T-cell (primary cell): ENCODE data around the gene PRTN3. TPM values are rescaled to one million over a fixed set of nuclear protein-coding genes. Genes with fewer than 3 reads are reported as not detected.
"Not testable (repeated sequence)": the region's sequence is repeated elsewhere in the genome, so short reads cannot be mapped to it uniquely, and the experiment has no call there.

Experiments used
- ATAC-seq, 4 experiments: fragments of 200-7000 bp in 3 of 4; fragments of 150-1000 bp in 1 of 4; cut with Tn5 transposase; replicated peaks in 1 of 4; 1 replicate in 3 of 4; 2 replicates in 1 of 4; pipeline ENCODE4 v1.10.0; 2021; ENCODE audit warnings: moderate library complexity in 3 of 4, mild to moderate bottlenecking in 2 of 4, moderate number of reproducible peaks in 1 of 4
- CTCF ChIA-PET, 2 donors: fragments of 300-600 bp; sonication (Branson Sonifier 250); formaldehyde crosslinking; loops; one replicate each; lab custom pipeline; 2022; ENCODE audit warnings: antibody characterized with exemption in 2 of 2; lab: Charles Lee
- POLR2A ChIA-PET, 2 donors: fragments of 300-600 bp; sonication (Branson Sonifier 250); formaldehyde crosslinking; loops; one replicate each; lab custom pipeline; 2022; ENCODE audit warnings: antibody characterized with exemption in 2 of 2; lab: Charles Lee
- DNase-seq, 35 experiments: peaks; one replicate each; pipeline versions ENCODE4 v3.0.0 to v3.0.0-alpha.2; 2013 to 2023
- H3K27ac ChIP-seq: one replicate; pipeline ENCODE4 v1.5.1; 2013; ENCODE audit warnings: low read length
- H3K27me3 ChIP-seq, 2 experiments: replicated peaks in 1 of 2; 1 replicate in 1 of 2; 2 replicates in 1 of 2; pipeline versions ENCODE4 v1.6.1 to v1.7.0; 2013; ENCODE audit warnings: low read length in 1 of 2, mixed read lengths in 1 of 2; ENCODE audit not compliant: control insufficient read depth in 2 of 2, insufficient read depth in 2 of 2; ENCODE audit errors: extremely low read depth in 1 of 2
- H3K36me3 ChIP-seq, 2 donors: 1 replicate in 1 of 2; 2 replicates in 1 of 2; pipeline versions ENCODE4 v1.6.1 to v1.7.0; 2013; ENCODE audit warnings: low read length in 1 of 2; ENCODE audit not compliant: control insufficient read depth in 2 of 2, insufficient read depth in 1 of 2; ENCODE audit errors: extremely low read depth in 1 of 2
- H3K4me1 ChIP-seq, 2 experiments: 1 replicate in 1 of 2; 2 replicates in 1 of 2; pipeline versions ENCODE4 v1.6.1 to v1.7.0; 2013; ENCODE audit warnings: low read length in 2 of 2, mixed read lengths in 1 of 2; ENCODE audit not compliant: insufficient read depth in 2 of 2, control insufficient read depth in 1 of 2; ENCODE audit errors: extremely low read depth in 1 of 2
- H3K4me3 ChIP-seq, 2 donors: 1 replicate in 1 of 2; 2 replicates in 1 of 2; pipeline versions ENCODE4 v1.5.1 to v1.7.0; 2013; ENCODE audit warnings: mild to moderate bottlenecking in 2 of 2, low read length in 1 of 2, moderate library complexity in 1 of 2; ENCODE audit not compliant: control insufficient read depth in 1 of 2; ENCODE audit errors: extremely low read depth in 1 of 2
- H3K9me3 ChIP-seq: 2 replicates; pipeline ENCODE4 v1.7.0; 2013
- H3K27ac Mint-ChIP-seq, 2 donors: one replicate each; pipeline ENCODE4 v1.8.0; 2020 to 2021; ENCODE audit warnings: mild to moderate bottlenecking in 2 of 2, mixed read lengths in 2 of 2
- H3K27me3 Mint-ChIP-seq, 2 donors: one replicate each; pipeline ENCODE4 v1.8.0; 2021 to 2022; ENCODE audit warnings: mixed read lengths in 2 of 2
- H3K36me3 Mint-ChIP-seq: one replicate; pipeline ENCODE4 v1.8.0; 2021; ENCODE audit warnings: mixed read lengths
- H3K4me1 Mint-ChIP-seq, 3 donors: one replicate each; pipeline ENCODE4 v1.8.0; 2020 to 2022; ENCODE audit warnings: mixed read lengths in 3 of 3, mild to moderate bottlenecking in 1 of 3
- H3K4me3 Mint-ChIP-seq, 3 donors: one replicate each; pipeline ENCODE4 v1.8.0; 2020 to 2022; ENCODE audit warnings: mild to moderate bottlenecking in 3 of 3, mixed read lengths in 3 of 3, moderate library complexity in 3 of 3
- H3K9me3 Mint-ChIP-seq, 3 donors: one replicate each; pipeline ENCODE4 v1.8.0; 2020 to 2022; ENCODE audit warnings: mixed read lengths in 3 of 3
- WGBS: methylation state at CpG from one replicate; pipeline ENCODE4 v1.1.5; 2013; ENCODE audit warnings: missing lambda C conversion rate; ENCODE audit not compliant: insufficient coverage; 5-methylcytosine and 5-hydroxymethylcytosine counted together
- total RNA-seq, 35 experiments: library from RNA in 6 of 35; stranded (reverse) in 6 of 35; fragments of 120-200 nt in 1 of 35; gene quantifications; one replicate each; pipeline versions ENCODE4 v1.2.1 to v1.2.4 and lab custom pipeline; 2013 to 2026

Gene PRTN3
- total RNA-seq, 5 donors from 2014 or later (not counting 1 experiment from before 2014, with no cell fraction given) = 0.50 TPM; not detected in 4

GRCh38 chr19:849195-849594 lies 8.4 kb downstream of the PRTN3 start:
- H3K4me3 ChIP-seq, H3K27ac Mint-ChIP-seq, POLR2A ChIA-PET, H3K4me3 Mint-ChIP-seq, H3K4me1 Mint-ChIP-seq, H3K36me3 Mint-ChIP-seq, H3K9me3 Mint-ChIP-seq, H3K27ac ChIP-seq, H3K4me1 ChIP-seq, DNase-seq, ATAC-seq, H3K9me3 ChIP-seq, H3K36me3 ChIP-seq: not testable (repeated sequence)
- WGBS = 83% methylated on average over 7 of the region's 8 CpGs
- H3K27me3 Mint-ChIP-seq = peaks cover 27 to 57% of the 10 kb centered on the region in 2 donors
- peaks cover 0 to 90% of the 10 kb centered on the region in 2 experiments for H3K27me3 ChIP-seq
- CTCF ChIA-PET = interaction anchor here in 1 of 2 donors (0.7 kb wide), 1 partner anchor 88 kb away, joined by 3 read pairs; no protein-coding TSS in a partner anchor

GRCh38 chr19:850221-850978 lies 9.6 kb downstream of the PRTN3 start:
- ChIA-PET POLR2A (no interaction called here), CTCF (no interaction called here)
- H3K4me3 Mint-ChIP-seq = no peak overlapping the region
- Histone ChIP-seq H3K27me3 (peaks cover 0 to 88% of the 10 kb centered on the region in 2 experiments), H3K36me3 (no peaks in the 10 kb centered on the region), H3K9me3 (no peaks in the 10 kb centered on the region), H3K4me1 (peaks cover 0 to 3% of the 10 kb centered on the region in 2 experiments), H3K27ac (no peak overlapping the region), H3K4me3 (no peak overlapping the region)
- H3K36me3 Mint-ChIP-seq = no peaks in the 10 kb centered on the region
- ATAC-seq = no peak
- WGBS = 33% methylated on average over 21 of the region's 28 CpGs
- no peak for DNase-seq
- H3K27ac Mint-ChIP-seq = no peak overlapping the region
- H3K27me3 Mint-ChIP-seq = peaks cover 19 to 49% of the 10 kb centered on the region in 2 donors
- H3K4me1 Mint-ChIP-seq = no peaks in the 10 kb centered on the region
- no peaks in the 10 kb centered on the region for H3K9me3 Mint-ChIP-seq

GRCh38 chr19:850979-851335 lies 10.2 kb downstream of the PRTN3 start:
- no peak overlapping the region for H3K4me3 Mint-ChIP-seq
- H3K27ac Mint-ChIP-seq = no peak overlapping the region
- peaks cover 0 to 3% of the 10 kb centered on the region in 2 experiments for H3K4me1 ChIP-seq
- no peak overlapping the region for H3K4me3 ChIP-seq
- 54% methylated on average over 13 of the region's 13 CpGs for WGBS
- ATAC-seq = no peak
- no peaks in the 10 kb centered on the region for H3K9me3 Mint-ChIP-seq
- H3K36me3 ChIP-seq = no peaks in the 10 kb centered on the region
- H3K4me1 Mint-ChIP-seq = no peaks in the 10 kb centered on the region
- H3K9me3 ChIP-seq = no peaks in the 10 kb centered on the region
- POLR2A ChIA-PET = no interaction called here
- H3K27me3 ChIP-seq = peaks cover 0 to 89% of the 10 kb centered on the region in 2 experiments
- CTCF ChIA-PET = no interaction called here
- peaks cover 15 to 45% of the 10 kb centered on the region in 2 donors for H3K27me3 Mint-ChIP-seq
- H3K27ac ChIP-seq = no peak overlapping the region
- no peaks in the 10 kb centered on the region for H3K36me3 Mint-ChIP-seq
- DNase-seq = no peak

- no peak for DNase-seq
- H3K9me3 ChIP-seq = no peaks in the 10 kb centered on the region
- no peaks in the 10 kb centered on the region for H3K36me3 Mint-ChIP-seq
- ChIA-PET POLR2A (no interaction called here), CTCF (no interaction called here)
- H3K27ac Mint-ChIP-seq = no peak within 1 kb of the TSS
- H3K36me3 ChIP-seq = no peaks in the 10 kb centered on the region
- H3K4me3 Mint-ChIP-seq = no peak within 1 kb of the TSS
- peaks cover 11 to 36% of the 10 kb centered on the region in 2 donors for H3K27me3 Mint-ChIP-seq
- H3K4me3 ChIP-seq = no peak within 1 kb of the TSS
- H3K4me1 Mint-ChIP-seq = peaks cover 0 to 2% (median 0%) of the 10 kb centered on the region in 3 donors
- H3K4me1 ChIP-seq = peaks cover 0 to 3% of the 10 kb centered on the region in 2 experiments
- no peak within 1 kb of the TSS for H3K27ac ChIP-seq
- ATAC-seq = no peak
- 71% methylated on average over 22 of the region's 55 CpGs for WGBS
- H3K27me3 ChIP-seq = peaks cover 0 to 78% of the 10 kb centered on the region in 2 experiments
- no peaks in the 10 kb centered on the region for H3K9me3 Mint-ChIP-seq
Observed at GRCh38 chr19:852136-853013, 11.6 kb downstream of the PRTN3 start, which contains the start of gene ELANE. ELANE (plus strand) TSS chr19:852303; CDS start chr19:852329, 26 bp downstream.

- Mint-ChIP-seq H3K4me1 (peaks cover 0 to 2% (median 0%) of the 10 kb centered on the region in 3 donors), H3K27ac (no peak overlapping the region), H3K4me3 (no peak overlapping the region), H3K36me3 (no peaks in the 10 kb centered on the region), H3K27me3 (peaks cover 6 to 33% of the 10 kb centered on the region in 2 donors), H3K9me3 (no peaks in the 10 kb centered on the region)
- Histone ChIP-seq H3K27me3 (peaks cover 0 to 72% of the 10 kb centered on the region in 2 experiments), H3K9me3 (no peaks in the 10 kb centered on the region), H3K4me1 (peaks cover 0 to 6% of the 10 kb centered on the region in 2 experiments), H3K36me3 (no peaks in the 10 kb centered on the region), H3K27ac (no peak overlapping the region), H3K4me3 (no peak overlapping the region)
- DNase-seq (no peak), ATAC-seq (no peak)
- CTCF ChIA-PET = no interaction called here
- WGBS = 37% methylated on average over 33 of the region's 67 CpGs
- POLR2A ChIA-PET = no interaction called here
Observed at GRCh38 chr19:853014-853585, 12.3 kb downstream of the PRTN3 start.

- H3K27ac Mint-ChIP-seq, H3K9me3 Mint-ChIP-seq, H3K27ac ChIP-seq, H3K4me1 ChIP-seq, H3K4me3 Mint-ChIP-seq, H3K36me3 ChIP-seq, ATAC-seq, H3K4me3 ChIP-seq, POLR2A ChIA-PET, CTCF ChIA-PET, H3K36me3 Mint-ChIP-seq, H3K4me1 Mint-ChIP-seq, DNase-seq, H3K9me3 ChIP-seq: not testable (repeated sequence)
- WGBS = no CpG with 5 or more reads among the region's 17 CpGs
- peaks cover 0 to 72% of the 10 kb centered on the region in 2 experiments for H3K27me3 ChIP-seq
- peaks cover 0 to 29% of the 10 kb centered on the region in 2 donors for H3K27me3 Mint-ChIP-seq
Observed at GRCh38 chr19:853614-854220, 12.9 kb downstream of the PRTN3 start.
